HG03342 (cell line): ENCODE data around the gene AADAT.
"Not testable (repeated sequence)": the region's sequence is repeated elsewhere in the genome, so short reads cannot be mapped to it uniquely, and the experiment has no call there.

ENCODE experiments used
- ATAC-seq: cut with Tn5 transposase; IDR thresholded peaks from one replicate; pipeline ENCODE4 v1.9.1; 2021; ENCODE audit warnings: mild to moderate bottlenecking, moderate library complexity; ENCODE audit not compliant: unreplicated experiment

AADAT gene

DNA sequence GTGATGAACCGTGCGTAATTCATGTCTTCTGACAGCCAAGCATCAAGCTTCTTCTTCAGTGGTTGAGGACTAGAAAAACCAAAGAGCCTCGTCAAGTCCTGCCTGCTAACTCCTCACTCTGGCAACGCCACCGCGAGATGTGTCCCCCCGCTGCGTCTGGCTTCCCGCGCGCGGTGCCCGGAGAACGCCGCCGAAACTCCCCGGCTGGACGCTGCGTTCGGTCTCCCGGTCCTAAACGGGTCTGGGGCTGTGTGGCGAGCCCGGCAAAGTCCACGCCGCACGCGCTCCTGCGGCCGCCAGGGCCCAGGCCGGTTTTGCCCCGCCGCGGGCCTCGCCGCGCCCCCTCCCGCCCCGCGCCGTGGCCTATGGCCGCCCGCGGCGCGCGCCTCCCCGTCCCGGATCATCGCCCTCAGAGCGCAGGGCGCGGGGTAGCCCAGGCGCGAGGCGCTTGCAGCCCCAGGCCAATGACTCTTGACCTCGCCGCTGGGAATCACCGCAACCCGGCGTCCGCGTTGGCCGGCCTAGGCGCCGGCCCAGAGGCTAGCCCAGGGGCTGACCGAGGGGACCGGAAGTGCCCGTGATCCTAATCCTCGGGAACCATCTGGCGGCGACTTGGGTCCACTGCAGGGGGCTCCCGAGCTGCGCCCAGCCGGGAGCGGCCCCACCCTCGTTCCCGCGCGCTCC lies at the start of gene AADAT:
Gene AADAT, minus strand, starts transcription at position 289 of the 684 bp plus-strand sequence. Its CDS starts 266 bp downstream, at position 23.
- no peak for ATAC-seq

DNA sequence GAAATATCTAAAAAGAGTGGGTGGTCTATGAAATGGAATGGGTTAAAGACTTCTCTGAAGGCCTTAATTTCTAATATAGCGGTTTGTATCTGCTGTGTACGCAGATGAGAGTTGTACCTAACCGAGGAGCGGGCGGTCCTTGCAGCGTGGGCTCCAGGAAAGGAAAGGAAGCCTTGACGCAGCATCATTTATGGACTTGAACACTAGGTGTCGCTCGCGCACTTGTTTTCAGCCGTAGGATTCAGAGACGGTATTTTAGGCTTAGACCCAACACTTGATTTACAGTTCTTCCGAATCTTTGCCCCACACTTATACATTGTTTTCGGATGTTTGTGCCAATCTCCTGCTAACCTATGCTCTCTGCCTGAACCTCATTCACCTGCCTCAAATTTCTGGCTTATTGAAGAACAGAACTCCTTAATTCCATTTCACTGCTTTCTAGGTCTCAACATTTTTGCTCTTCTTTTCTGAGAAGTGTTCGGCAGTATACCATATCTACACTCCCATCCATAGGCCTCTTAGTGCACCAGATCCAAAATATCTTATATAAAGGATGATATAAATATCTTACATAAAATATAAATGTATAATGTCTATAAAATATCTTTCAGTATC lies 48.9 kb upstream of the AADAT start:
- peak; percentile 97 for ATAC-seq

- ATAC-seq = no peak
Observed at GRCh38 chr4:170137927-170138326, 48.2 kb upstream of the AADAT start.

DNA sequence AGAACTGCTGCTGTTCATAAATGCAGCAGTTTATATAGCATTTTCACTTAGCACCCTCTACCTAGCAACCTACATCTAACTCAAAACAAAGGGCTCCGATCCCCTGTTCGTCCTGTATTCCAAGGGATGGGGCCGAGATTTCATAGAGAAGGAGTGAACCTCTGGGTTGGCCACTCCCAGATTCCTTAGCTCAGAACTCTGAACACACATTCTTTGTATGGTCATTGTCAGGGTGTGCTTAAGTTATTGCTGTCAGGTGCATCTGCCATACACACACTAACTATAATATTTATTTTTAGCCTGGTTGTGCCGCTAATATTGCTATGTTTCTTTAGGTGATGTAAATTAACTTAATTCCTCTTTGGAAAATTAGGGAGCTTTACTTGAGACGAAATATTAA lies 47.7 kb upstream of the AADAT start:
- no peak for ATAC-seq

DNA sequence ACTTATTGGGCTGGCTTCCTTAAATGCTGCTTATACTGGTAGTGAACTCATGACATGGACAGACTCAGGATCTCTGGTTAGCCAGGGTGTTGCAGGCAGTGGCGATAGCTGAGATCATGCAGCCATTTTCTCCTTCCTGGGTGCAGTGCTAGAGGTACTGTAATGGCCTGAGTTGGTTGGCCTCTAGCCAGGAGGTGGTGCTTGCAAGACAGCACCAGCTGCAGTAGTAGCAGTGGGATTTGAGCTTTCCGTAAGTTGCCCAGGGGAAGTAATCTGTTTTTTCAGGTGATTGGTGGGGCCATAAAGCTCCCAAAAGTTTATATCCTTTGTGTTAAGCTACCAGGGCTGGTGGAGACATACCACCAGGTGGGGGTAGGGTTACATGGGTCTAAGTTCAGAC lies 45.1 kb upstream of the AADAT start:
- ATAC-seq = no peak

DNA sequence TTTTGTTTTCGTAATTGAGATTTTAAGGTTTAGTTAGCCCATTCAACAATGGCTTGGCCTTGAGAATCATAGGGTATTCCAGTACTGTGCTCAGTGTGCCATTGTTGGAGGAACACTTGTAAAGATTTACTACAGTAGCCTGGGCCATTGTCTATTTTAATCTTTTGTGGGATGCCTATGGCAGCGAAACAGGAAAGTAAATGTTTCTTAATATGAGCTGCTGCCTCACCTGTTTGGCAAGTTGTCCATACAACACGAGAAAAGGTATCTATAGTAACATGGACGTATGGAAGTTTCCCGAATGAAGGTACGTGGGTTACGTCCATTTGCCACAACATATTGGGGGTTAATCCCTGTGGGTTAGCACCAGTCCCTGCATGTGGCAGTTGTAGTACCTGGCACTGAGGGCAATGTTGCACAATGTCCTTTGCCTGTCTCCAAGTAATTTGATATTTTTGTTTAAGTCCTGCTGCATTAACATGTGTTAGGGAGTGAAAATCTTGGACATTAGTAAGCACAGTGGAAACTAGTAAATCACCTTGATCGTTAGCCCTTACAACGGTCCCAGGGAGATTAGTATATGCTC lies 38.6 kb upstream of the AADAT start:
- no peak for ATAC-seq

- no peak for ATAC-seq
Observed at GRCh38 chr4:170127758-170128157, 38.0 kb upstream of the AADAT start.

- no peak for ATAC-seq
Observed at GRCh38 chr4:170124406-170124805, 34.6 kb upstream of the AADAT start.

DNA sequence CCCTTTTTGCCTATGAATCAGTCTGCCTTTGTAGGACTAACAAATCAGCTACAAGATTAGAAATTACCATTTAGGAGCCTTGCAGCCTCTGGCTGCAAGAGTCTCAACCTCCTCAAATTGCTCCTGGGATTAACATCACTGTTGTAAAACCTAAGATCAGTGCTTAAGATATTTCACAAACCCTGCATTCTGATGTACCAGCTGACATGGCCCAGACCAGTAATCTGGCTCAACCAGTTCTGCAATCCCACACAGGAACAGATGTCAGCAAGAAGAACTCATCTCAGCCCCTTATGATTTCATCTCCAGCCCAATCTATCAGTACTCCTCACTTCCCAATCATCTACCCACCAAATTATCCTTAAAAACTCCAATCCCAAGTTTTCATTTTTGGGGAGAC lies 32.5 kb upstream of the AADAT start:
- no peak for ATAC-seq

DNA sequence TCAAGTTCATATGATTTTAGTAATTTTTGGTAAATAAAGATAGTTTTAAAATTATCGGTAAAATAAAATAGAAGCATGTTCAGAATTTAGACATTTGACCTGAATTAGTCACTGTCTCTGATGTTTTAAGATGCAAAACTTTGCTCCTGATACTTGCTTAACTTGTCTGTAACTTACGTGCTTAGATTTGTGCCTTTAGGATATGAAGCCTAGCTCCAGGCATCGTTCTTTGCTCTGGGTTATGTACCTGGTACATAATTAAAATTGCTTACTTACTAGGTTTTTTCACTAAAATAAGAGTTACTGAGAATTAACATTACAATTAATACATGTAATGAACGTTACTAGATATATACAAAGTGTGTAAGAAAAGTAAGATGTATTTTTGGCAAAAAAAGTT lies 24.9 kb upstream of the AADAT start:
- no peak for ATAC-seq

DNA sequence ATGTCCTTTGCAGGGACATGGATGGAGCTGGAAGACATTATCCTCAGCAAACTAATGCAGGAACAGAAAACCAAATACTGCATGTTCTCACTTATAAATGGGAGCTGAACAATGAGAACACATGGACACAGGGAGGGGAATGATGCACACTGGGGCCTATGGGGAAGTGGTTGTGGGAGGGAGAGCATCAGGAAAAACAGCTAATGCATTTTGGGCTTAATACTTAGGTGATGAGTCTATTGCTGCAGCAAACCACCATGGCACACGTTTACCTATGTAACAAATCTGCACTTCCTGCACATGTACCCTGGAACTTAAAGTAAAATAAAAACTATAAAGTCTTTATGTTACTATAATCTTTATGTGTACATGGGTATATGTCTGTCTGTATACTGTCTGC lies 24.4 kb upstream of the AADAT start:
- ATAC-seq = not testable (repeated sequence)

DNA sequence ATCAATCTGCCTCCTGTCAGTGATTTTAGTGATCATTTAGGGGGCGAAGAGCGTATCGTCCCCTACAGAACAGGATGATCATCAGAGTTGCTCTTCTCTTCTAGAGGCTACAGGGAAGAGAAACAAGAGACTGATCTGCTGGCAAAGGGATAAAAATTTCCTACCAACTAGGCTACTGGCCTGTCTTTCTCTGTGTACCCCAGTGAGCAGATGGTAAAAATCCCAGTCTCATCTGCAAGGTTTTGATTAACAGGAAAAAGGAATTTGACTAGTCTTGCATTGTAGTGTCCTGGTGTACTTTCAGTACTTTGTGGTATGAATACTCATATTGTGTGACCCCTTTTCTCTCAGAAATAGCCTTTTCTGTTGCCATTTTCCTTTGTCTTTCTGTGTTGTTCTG lies 21.8 kb upstream of the AADAT start:
- ATAC-seq = no peak

GRCh38 chr4:170111085-170111484 lies 21.3 kb upstream of the AADAT start:
- no peak for ATAC-seq

DNA sequence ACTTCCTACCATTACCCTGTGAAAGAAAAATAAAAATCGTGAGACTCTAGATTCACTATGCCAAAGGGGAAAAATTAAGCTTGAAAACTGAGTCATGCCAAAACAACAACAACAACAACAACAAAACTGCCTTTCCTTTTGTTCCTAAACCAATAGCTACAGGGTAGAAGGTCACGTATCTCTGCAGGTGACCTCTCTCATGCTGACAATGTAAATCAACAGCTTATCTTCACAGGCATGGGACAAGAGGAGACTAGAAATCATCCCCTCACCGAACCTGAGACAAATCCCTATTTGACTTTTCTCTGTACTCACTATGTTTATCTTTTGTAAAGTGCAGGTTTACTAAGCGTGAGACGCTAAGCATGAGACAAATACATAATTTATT lies 20.5 kb upstream of the AADAT start:
- no peak for ATAC-seq

GRCh38 chr4:170109586-170110284 lies 20.0 kb upstream of the AADAT start:
- ATAC-seq = no peak

DNA sequence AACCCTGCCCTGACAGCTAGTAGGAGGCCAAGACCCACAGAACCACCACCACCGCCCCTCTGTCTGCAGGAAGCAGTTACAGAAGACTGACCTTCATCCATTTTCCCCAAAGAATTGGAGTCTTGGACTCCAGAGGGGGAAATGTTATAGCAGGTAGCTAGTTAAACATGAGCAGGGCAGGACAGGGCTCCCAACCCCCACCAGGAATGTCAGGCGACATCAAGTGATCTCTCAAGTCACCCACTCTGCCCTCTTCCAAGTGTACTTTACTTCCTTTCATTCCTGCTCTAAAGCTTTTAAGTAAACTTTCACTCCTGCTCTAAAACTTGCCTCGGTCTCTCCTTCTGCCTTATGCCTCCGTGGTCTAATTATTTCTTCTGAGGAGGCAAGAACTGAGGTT lies 17.1 kb upstream of the AADAT start:
- no peak for ATAC-seq

- no peak for ATAC-seq
Observed at GRCh38 chr4:170102426-170102825, 12.7 kb upstream of the AADAT start.

GRCh38 chr4:170098171-170098570 lies 8.4 kb upstream of the AADAT start:
- ATAC-seq = not testable (repeated sequence)

GRCh38 chr4:170097681-170098080 lies 7.9 kb upstream of the AADAT start:
- ATAC-seq = no peak

DNA sequence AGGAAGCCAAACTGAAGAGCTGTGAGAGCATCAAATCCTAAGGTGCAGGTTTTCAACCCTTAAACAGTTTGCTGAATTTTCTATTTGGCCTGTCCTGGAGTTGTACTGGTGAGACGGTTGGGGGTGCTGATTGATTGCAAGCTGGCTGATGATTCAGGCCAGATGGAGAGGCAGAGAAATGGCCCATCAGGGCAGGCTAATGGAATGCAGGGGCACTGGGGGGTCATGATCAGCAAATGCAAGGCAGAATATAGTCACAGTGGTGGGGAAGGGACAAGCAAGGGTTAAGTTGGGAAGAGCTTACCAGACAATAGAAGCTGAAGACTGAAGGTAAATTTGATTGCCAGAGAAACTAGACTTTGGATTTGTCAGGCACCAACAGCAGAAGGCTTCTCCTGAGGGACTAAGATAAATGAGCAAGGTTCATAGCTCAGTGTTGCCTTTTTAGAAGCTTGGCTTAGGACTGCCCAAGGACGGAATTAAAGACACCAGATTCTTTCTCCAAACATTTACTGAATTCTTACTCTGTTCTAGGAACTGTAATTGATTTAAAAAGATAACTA lies 4.3 kb upstream of the AADAT start:
- ATAC-seq = no peak

DNA sequence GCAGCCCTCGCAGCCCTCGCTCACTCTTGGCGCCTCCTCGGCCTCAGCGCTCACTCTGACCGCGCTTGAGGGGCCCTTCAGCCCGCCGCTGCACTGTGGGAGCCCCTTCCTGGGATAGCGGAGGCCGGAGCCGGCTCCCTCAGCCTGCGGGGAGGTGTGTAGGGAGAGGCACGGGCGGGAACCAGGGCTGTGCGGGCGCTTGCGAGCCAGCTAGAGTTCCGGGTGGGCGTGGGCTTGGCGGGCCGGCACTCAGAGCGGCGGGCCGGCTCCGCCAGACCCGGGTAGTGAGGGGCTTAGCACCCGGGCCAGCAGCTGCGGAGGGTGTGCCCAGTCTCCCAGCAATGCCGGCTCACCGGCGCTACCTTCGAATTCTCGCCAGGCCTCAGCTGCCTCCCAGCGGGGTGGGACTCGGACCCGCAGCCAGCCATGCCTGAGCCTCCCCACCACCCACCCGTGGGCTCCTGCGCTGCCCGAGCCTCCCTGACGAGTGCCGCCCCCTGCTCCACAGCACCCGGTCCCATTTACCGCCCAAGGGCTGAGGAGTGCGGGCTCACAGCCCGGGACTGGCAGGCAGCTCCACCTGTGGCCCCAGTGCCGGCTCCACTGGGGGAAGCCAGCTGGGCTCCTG lies 1.4 kb upstream of the AADAT start:
- no peak for ATAC-seq
